ENCODE measurements around the gene ACAN. TPM values are rescaled to one million over a fixed set of nuclear protein-coding genes. Genes with fewer than 3 reads are reported as not detected.

Gene ACAN
- total RNA-seq, 1 experiment from 2014 or later = 0.50 TPM

DNA sequence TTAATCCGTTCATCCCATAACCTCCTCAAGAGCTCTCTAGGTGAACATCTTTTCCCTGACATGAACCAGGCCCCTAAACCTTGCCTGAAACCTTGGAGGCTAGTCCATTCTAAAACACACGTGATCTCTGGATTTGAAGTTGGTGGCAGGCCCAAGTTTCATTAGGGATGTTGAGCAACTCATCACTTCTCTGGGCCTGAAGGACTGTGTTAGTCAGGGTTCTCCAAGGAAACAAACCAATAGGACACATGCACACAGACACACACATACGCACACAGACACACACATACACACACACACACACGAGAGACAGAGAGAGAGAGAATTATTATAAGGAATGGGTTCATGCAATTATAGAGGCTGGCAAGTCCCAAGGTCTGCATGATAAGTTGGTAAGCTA lies 31.9 kb downstream of the ACAN start:
- Histone ChIP-seq H3K4ac (ENCODE audit: low read depth, low read length) (no peak overlapping the region), H3T11ph (ENCODE audit: low read length) (no peak overlapping the region), H3K9me3 (ENCODE audit: control insufficient read depth, low read depth, low read length) (no peaks in the 10 kb centered on the region), H3K27ac (ENCODE audit: insufficient read length, low read depth, low read length) (no peak overlapping the region), H4K5ac (ENCODE audit: insufficient read length, low read depth, low read length) (no peak overlapping the region), H2BK20ac (ENCODE audit: low read depth, low read length, poor library complexity, severe bottlenecking) (no peak overlapping the region), H3K23ac (ENCODE audit: insufficient read length, low read depth, low read length) (no peak overlapping the region), H4K8ac (replicated peaks; ENCODE audit: insufficient read length, low read depth, low read length) (no peak overlapping the region), H3K18ac (ENCODE audit: insufficient read length, low read depth, low read length) (no peak overlapping the region), H2BK12ac (ENCODE audit: insufficient read length, low read depth, low read length) (no peak overlapping the region), H3K4me1 (ENCODE audit: insufficient read depth, low read length) (no peaks in the 10 kb centered on the region), H2BK15ac (ENCODE audit: low read depth, low read length) (no peak overlapping the region), H3K79me1 (ENCODE audit: insufficient read depth, low read depth, low read length, poor library complexity, severe bottlenecking) (no peaks in the 10 kb centered on the region), H3K14ac (ENCODE audit: insufficient read depth, low read length) (no peak overlapping the region), H3K27me3 (ENCODE audit: insufficient read depth, low read length) (no peaks in the 10 kb centered on the region), H3K23me2 (ENCODE audit: insufficient read length, low read depth, low read length, poor library complexity, severe bottlenecking) (no peaks in the 10 kb centered on the region), H3K79me2 (ENCODE audit: insufficient read depth, low read length) (no peaks in the 10 kb centered on the region), H2AFZ (ENCODE audit: low read length) (no peak overlapping the region), H2AK5ac (ENCODE audit: insufficient read length, low read length) (no peak overlapping the region), H3K9ac (ENCODE audit: extremely low read depth, insufficient read length, low read length) (no peak overlapping the region), H4K20me1 (ENCODE audit: control insufficient read depth, insufficient read depth, insufficient read length) (no peaks in the 10 kb centered on the region), H2BK5ac (ENCODE audit: insufficient read length, low read length) (no peak overlapping the region), H3K4me2 (ENCODE audit: insufficient read depth, insufficient read length, low read length) (no peak overlapping the region), H3K56ac (ENCODE audit: insufficient read length, low read depth, low read length) (no peak overlapping the region), H2BK120ac (ENCODE audit: low read depth, low read length, poor library complexity, severe bottlenecking) (no peak overlapping the region), H4K91ac (ENCODE audit: insufficient read length, low read depth, low read length) (no peak overlapping the region)
- Mint-ChIP-seq H3K4me3 (no peak overlapping the region), H3K27ac (no peak overlapping the region), H3K9me3 (no peaks in the 10 kb centered on the region), H3K4me1 (peaks cover 3 to 8% of the 10 kb centered on the region in 2 experiments; a peak in 2 of 4 replicates), H3K36me3 (ENCODE audit: insufficient read depth in 1 of 3, low read depth in 3 of 3) (no peaks in the 10 kb centered on the region), H3K27me3 (ENCODE audit: low read depth) (peaks cover 7% of the 10 kb centered on the region)
- DNase-seq = no peak
- no CpG with 5 or more reads among the region's 4 CpGs for WGBS (ENCODE audit: extremely low coverage, insufficient read length, low lambda C conversion rate)
- TF ChIP-seq, protein P1, sequence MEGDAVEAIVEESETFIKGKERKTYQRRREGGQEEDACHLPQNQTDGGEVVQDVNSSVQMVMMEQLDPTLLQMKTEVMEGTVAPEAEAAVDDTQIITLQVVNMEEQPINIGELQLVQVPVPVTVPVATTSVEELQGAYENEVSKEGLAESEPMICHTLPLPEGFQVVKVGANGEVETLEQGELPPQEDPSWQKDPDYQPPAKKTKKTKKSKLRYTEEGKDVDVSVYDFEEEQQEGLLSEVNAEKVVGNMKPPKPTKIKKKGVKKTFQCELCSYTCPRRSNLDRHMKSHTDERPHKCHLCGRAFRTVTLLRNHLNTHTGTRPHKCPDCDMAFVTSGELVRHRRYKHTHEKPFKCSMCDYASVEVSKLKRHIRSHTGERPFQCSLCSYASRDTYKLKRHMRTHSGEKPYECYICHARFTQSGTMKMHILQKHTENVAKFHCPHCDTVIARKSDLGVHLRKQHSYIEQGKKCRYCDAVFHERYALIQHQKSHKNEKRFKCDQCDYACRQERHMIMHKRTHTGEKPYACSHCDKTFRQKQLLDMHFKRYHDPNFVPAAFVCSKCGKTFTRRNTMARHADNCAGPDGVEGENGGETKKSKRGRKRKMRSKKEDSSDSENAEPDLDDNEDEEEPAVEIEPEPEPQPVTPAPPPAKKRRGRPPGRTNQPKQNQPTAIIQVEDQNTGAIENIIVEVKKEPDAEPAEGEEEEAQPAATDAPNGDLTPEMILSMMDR (conservative IDR thresholded peaks at IDR 0.05) = no peak
